ENCODE data around the gene TPP2.

Gene TPP2

GRCh38 chr13:102642475-102642874 is 45.7 kb downstream of the TPP2 start:
- Histone ChIP-seq H3K79me2 (ENCODE audit: low read length) (no peaks in the 10 kb centered on the region), H3K4me3 (ENCODE audit: low read length) (no peak overlapping the region), H3K27me3 (ENCODE audit: low read depth, low read length) (no peaks in the 10 kb centered on the region), H3K4me2 (ENCODE audit: low read length) (no peak overlapping the region), H3K9me3 (ENCODE audit: insufficient read depth, low read length) (no peaks in the 10 kb centered on the region), H3K9ac (ENCODE audit: low read length) (no peak overlapping the region), H3K27ac (ENCODE audit: low read length) (no peak overlapping the region), H3K36me3 (replicated peaks; ENCODE audit: low read depth, low read length) (peaks cover 82% of the 10 kb centered on the region), H4K20me1 (ENCODE audit: insufficient read depth, low read length) (no peaks in the 10 kb centered on the region), H2AFZ (ENCODE audit: low read depth, low read length) (no peak overlapping the region), H3K4me1 (ENCODE audit: low read length) (no peaks in the 10 kb centered on the region)
- no peak for TF ChIP-seq CTCF (IDR thresholded peaks at IDR 0.05; ENCODE audit: low read depth, low read length)

- Histone ChIP-seq H3K36me3 (replicated peaks; ENCODE audit: low read depth, low read length) (peaks cover 82% of the 10 kb centered on the region), H3K79me2 (ENCODE audit: low read length) (no peaks in the 10 kb centered on the region), H2AFZ (ENCODE audit: low read depth, low read length) (no peak overlapping the region), H3K9me3 (ENCODE audit: insufficient read depth, low read length) (no peaks in the 10 kb centered on the region), H3K9ac (ENCODE audit: low read length) (no peak overlapping the region), H3K4me1 (ENCODE audit: low read length) (no peaks in the 10 kb centered on the region), H3K4me2 (ENCODE audit: low read length) (no peak overlapping the region), H3K27ac (ENCODE audit: low read length) (no peak overlapping the region), H3K27me3 (ENCODE audit: low read depth, low read length) (no peaks in the 10 kb centered on the region), H4K20me1 (ENCODE audit: insufficient read depth, low read length) (no peaks in the 10 kb centered on the region), H3K4me3 (ENCODE audit: low read length) (no peak overlapping the region)
- TF ChIP-seq CTCF (IDR thresholded peaks at IDR 0.05; ENCODE audit: low read depth, low read length) (no peak), EZH2phosphoT487 (IDR thresholded peaks at IDR 0.05; ENCODE audit: low read depth) (no peak)
Observed at GRCh38 chr13:102643656-102644055, 46.9 kb downstream of the TPP2 start.

GRCh38 chr13:102645701-102646100 is 48.9 kb downstream of the TPP2 start:
- no peak for TF ChIP-seq CTCF (IDR thresholded peaks at IDR 0.05; ENCODE audit: low read depth, low read length)
- no peak for TF ChIP-seq EZH2phosphoT487 (IDR thresholded peaks at IDR 0.05; ENCODE audit: low read depth)
- H4K20me1 ChIP-seq (ENCODE audit: insufficient read depth, low read length) = no peaks in the 10 kb centered on the region
- no peaks in the 10 kb centered on the region for H3K4me1 ChIP-seq (ENCODE audit: low read length)
- H3K79me2 ChIP-seq (ENCODE audit: low read length) = no peaks in the 10 kb centered on the region
- peaks cover 90% of the 10 kb centered on the region for H3K36me3 ChIP-seq (replicated peaks; ENCODE audit: low read depth, low read length)
- no peaks in the 10 kb centered on the region for H3K27me3 ChIP-seq (ENCODE audit: low read depth, low read length)
- no peak overlapping the region for H2AFZ ChIP-seq (ENCODE audit: low read depth, low read length)
- H3K9ac ChIP-seq (ENCODE audit: low read length) = no peak overlapping the region
- H3K4me2 ChIP-seq (ENCODE audit: low read length) = no peak overlapping the region
- H3K27ac ChIP-seq (ENCODE audit: low read length) = no peak overlapping the region
- H3K9me3 ChIP-seq (ENCODE audit: insufficient read depth, low read length) = no peaks in the 10 kb centered on the region
- H3K4me3 ChIP-seq (ENCODE audit: low read length) = no peak overlapping the region

GRCh38 chr13:102648046-102648445 is 51.3 kb downstream of the TPP2 start:
- Histone ChIP-seq H3K9me3 (ENCODE audit: insufficient read depth, low read length) (no peaks in the 10 kb centered on the region), H4K20me1 (ENCODE audit: insufficient read depth, low read length) (no peaks in the 10 kb centered on the region), H3K27ac (ENCODE audit: low read length) (no peak overlapping the region), H3K4me2 (ENCODE audit: low read length) (no peak overlapping the region), H3K36me3 (replicated peaks; ENCODE audit: low read depth, low read length) (peaks cover 81% of the 10 kb centered on the region), H3K9ac (ENCODE audit: low read length) (no peak overlapping the region), H3K79me2 (ENCODE audit: low read length) (no peaks in the 10 kb centered on the region), H2AFZ (ENCODE audit: low read depth, low read length) (no peak overlapping the region), H3K4me1 (ENCODE audit: low read length) (no peaks in the 10 kb centered on the region), H3K27me3 (ENCODE audit: low read depth, low read length) (no peaks in the 10 kb centered on the region), H3K4me3 (ENCODE audit: low read length) (no peak overlapping the region)
- no peak for TF ChIP-seq CTCF (IDR thresholded peaks at IDR 0.05; ENCODE audit: low read depth, low read length)
- TF ChIP-seq EZH2phosphoT487 (IDR thresholded peaks at IDR 0.05; ENCODE audit: low read depth) = no peak
